Activated T-cell treated with anti-CD3 and anti-CD28 coated beads, Interleukin-2, amount 50 U/mL, for 1 hour (primary cell): ENCODE measurements around the gene RBMS1.
"Not testable (repeated sequence)": the region's sequence is repeated elsewhere in the genome, so short reads cannot be mapped to it uniquely, and the experiment has no call there.

Experiments used
- DNase-seq: peaks from one replicate; pipeline ENCODE4 v3.0.0-alpha.2; 2020

RBMS1 gene

GRCh38 chr2:160431441-160431840 lies 62.2 kb downstream of the RBMS1 start:
- no peak for DNase-seq

- no peak for DNase-seq
These were observed 63.6 kb downstream of the RBMS1 start for GRCh38 chr2:160430001-160430344.

DNA sequence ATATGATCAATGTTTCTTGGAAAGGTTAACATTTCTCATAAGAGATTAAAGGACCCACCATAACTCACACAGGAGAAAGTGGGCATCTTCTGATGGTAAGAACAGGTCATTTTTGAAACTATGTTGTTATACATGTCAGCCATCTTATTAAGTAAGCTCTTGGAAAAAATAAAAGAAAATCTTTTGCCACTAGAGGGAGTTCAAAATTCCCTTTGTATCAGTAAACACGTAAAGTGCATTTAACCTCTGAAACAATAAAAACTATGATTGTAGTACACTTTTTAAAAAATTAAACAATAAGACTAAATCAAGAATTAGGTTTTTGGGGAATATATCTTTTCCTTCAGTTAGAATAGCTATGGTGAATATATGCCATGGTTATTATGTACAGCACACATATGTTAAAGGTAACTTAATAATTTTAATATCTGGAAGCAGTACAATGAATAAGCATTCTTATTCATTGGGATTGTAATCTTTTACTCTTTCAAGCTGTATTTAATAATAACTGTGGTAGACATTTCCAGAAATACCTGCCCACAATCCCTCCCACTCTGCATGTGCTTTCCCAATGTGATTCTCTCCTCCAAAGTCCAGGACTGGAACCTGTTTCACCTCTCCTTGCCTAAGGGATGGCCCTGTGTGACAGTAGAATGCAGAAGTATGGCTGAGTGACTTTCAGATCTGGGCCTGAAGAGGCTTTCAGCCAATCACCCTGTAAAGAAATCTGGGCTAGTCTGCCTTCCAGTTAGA lies 64.2 kb downstream of the RBMS1 start:
- no peak for DNase-seq

DNA sequence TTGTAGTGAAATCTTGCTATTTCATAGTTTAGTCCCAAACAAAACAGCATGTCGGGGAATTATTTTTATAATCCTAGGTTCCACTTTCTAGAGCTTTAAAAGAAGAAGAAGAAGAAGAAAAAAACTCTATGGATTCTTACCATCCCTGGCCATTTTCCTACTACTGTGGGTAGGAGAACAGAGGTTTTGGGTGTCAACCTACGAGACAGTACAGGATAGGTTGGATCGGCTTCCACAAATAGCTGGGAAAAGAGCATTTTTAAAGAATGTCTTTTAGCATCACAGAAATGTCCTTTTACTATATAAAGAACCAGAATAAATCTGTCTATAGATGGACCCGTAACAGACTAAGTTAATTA lies 65.2 kb downstream of the RBMS1 start:
- DNase-seq = no peak

- peak; percentile 50 for DNase-seq
These were observed 65.8 kb downstream of the RBMS1 start for GRCh38 chr2:160427629-160428404.

DNA sequence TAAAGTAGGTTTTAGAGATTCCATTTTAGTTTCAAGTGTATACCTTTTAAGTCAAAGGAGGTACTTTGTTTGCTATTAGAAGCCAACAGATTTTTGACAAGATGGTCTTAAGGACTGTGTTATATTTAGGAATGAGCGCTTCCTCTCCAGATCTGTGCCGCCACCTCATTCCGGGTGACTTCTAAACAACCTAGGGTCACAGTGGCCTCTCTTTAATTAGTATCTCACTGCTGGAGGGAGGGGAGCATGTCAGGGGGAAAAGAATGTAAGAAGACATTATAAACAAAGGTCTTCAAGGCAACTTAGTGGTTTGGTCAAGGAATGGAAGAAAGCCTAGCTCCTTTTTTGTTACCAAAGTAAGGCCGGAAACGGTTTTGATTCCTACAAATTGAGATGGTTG lies 67.0 kb downstream of the RBMS1 start:
- DNase-seq = no peak

DNA sequence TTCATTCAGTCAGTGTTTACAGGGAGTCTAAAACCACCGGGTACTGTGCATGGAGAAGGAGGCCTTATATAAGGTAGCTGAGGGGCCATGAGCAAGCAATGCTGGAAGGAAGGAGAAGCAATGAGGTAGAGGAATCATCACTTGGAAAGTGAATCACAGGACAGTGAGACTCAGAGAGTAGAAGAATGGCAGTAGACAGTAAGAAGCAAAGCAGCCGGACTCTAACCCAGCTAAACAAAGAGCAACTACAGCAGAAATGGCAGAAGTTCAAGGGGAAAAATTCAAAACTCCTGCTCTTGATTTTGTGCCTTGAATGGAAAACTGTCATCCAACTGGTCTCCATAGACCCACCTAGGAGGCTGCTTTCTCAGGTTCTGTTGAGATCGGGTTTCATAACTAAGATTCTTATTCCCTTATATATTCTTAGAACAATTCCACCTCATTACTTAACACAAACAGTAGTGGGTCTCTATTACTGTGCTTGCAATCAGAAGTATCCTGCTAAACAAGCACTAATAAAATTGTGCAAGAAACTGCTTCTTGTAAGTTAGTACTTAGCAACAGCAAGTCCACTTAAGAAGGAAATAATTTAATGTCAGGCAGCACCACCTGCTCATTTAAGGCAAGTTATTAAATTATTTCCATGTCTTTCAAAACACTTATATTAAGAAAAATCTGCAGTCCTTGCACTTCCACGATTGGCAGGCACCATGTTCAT lies 68.0 kb downstream of the RBMS1 start:
- DNase-seq = no peak

DNA sequence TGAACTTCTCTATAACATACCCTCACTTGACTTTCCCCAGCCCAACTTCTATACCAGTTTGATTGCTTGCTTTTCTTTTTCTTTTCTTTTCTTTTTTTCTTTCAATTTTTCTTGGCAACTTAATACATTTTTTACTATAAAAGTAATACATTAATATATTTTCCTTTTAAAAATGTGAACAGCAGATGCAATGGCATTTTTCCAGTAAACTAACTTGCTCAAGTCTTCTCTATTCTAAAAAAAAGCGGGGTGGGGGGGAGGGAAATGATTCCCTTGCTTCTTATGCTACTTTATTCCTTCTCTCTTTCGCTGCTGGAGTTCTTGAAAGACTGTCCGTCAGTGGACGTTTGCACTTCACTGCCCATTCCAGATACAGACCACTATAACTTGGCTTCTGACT lies 70.5 kb downstream of the RBMS1 start:
- no peak for DNase-seq

- DNase-seq = not testable (repeated sequence)
These were observed 71.7 kb downstream of the RBMS1 start for GRCh38 chr2:160421646-160422501.

- no peak for DNase-seq
These were observed 72.9 kb downstream of the RBMS1 start for GRCh38 chr2:160420711-160421110.

- DNase-seq = no peak
These were observed 73.7 kb downstream of the RBMS1 start for GRCh38 chr2:160419776-160420505.

GRCh38 chr2:160418853-160419252 lies 74.8 kb downstream of the RBMS1 start:
- no peak for DNase-seq

DNA sequence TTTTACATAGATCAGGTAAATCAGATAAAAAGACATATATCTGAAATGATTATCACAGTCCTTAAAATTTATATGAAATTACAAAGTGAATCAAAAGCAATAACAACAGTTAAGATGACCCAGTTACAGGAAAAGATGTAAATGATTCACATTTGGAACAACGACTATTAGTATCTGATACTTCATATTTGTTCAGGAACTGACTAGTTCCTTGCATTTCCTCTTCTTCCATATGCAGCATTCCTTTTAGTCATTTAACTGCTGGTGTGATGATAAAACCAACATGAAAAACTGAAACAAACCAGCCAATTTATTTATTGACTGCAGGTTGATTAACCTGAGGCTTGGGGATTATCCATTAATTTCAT lies 75.2 kb downstream of the RBMS1 start:
- DNase-seq = no peak

GRCh38 chr2:160417745-160418397 lies 75.7 kb downstream of the RBMS1 start:
- no peak for DNase-seq

DNA sequence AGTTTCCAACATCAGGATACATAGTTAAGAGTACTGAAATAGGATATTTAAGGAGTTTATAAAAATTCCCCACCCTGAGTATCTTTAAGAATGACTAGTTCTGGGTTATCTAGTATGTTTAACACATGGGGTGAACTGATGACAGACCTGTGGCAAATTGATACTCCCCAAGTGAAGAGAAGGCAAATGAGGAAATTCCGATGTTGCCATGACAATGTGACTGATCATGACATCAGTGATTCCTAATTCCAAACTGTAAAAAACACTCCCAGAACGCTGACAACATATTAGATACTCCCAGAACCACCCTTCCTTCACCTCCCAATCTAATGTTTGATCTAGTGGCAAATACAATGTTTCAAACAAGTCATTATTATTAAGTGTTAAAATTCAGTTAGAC lies 77.6 kb downstream of the RBMS1 start:
- no peak for DNase-seq

DNA sequence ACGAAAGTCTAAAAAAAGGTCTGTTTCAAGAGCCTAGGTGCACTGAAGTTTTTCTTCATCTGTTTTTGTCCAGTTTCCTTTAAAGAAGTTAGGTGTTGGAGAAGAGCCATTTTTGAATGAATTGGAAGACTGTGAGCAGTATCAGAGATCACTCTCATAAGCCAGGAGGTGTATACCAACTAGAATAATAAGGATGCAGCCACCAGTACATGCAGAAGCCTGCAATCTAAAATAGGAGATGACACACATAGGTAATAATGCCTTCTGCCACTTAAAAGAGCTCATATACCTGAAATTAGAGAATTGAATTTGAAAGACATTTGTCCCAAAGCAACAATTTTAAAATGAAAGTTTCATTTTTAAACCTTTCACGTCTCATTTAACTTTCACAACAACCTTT lies 81.7 kb downstream of the RBMS1 start:
- DNase-seq = no peak

GRCh38 chr2:160411167-160411566 lies 82.4 kb downstream of the RBMS1 start:
- DNase-seq = no peak

DNA sequence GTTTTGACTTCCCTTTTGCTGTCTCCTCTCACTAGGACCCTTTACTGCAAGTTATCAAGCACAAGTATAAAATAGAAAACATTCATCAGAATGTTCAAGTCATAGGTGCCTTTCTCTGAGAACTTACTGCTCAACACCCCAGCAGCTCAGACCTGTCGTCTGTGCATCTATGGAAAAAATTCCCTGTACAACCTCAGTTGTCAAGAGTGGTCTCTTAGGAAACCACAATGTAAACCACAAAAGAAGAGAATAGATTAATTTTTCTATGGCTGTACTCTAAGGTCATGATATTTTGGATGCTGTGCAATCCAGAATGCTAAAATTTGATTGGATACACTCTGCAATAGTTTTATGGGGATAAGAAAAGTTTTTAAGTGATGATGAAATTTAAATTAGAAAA lies 84.1 kb downstream of the RBMS1 start:
- DNase-seq = no peak

DNA sequence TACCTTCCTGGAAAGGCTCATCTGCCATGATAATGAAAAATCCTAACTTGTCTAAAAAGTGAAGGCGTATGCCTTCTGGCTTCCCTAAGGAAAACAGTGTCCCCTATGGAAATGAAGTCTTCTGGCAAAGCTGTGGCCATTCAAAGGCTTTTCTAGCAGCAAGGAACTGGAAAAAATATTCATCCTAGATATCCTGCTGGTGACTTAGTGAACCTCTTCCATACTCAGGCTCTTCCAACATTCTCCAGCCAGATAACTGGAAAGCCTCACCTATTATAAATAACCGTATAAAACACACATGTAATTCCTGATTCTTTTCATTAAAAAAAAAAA lies 84.7 kb downstream of the RBMS1 start:
- DNase-seq = no peak

DNA sequence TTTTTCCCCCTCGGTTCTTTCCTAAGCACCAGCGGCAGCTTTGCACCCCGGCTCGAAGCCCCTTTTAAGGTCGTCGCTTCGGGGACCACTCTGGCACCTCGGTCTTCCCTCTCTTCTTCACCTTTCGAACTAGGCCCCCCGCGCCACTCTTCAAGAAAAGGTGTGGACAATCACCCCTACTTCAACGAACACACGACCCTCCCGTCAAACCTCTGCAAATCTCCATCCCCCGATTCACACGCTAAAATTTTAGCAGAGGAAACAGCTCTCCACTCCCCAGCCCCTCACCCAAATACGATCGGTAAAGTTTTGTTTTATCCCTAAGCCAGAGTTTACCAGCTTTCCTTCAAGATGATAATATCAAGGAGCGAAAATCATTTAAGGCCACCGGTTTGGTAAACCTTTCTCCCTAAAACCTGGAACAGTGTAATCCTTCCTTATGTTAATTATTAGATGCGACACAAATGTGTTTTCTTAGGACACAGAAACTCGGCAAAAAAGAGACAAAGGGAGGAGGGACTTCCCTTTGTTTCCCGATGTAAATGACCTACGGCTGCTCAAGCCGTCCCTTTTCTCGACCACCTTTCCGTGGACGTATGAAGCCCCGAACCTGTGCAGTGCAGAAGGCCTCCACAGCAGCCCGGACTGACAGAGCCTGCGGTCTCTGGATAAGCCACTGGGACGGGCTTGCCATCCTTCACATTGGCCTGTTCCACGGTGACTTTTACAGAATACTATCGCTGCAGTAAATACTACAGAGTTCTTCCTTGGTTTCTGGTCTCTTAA lies 85.2 kb downstream of the RBMS1 start:
- DNase-seq = no peak
